ENCODE data around the gene LAP3.

DNA sequence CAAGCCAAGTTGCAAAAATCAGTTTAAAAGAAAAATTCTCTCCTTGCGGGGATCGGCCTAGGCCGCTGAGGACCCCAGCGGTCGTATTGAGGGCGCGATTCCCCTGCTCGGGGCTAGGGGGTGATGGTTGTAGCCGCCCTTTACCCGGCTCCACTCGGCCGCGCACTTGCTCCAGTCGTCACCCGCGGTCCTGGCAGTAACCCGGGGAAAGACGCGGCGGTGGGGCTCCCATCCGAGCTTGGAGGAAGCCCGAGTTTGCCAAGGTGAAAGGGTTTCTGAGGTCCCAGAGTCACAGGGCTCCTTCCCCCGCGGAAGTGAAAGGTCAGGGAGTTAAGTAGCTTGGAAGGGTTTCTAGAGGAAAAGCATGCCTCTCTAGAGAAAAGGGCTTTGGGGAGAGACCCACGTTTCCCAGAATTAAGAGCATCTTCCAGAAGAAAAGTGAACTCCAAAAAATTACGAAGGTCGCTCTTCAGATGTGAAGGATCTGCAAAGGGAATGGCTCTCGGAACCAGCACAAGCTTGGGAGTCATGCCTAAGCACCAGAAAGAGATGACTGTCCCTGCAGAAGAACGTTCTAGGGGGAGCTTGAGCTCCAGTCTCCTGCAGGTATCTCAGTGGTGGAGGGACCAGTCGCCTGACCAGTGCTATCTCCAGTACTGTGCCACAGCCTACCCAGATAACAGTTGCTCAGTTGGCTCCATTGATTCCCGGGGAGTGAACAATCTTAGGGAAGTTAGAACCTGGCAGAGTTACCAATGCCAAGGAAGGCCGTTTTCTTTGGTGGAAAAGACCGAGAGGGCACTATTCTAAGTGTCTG is 875 bp downstream of the LAP3 start:
- TF ChIP-seq, protein P1, sequence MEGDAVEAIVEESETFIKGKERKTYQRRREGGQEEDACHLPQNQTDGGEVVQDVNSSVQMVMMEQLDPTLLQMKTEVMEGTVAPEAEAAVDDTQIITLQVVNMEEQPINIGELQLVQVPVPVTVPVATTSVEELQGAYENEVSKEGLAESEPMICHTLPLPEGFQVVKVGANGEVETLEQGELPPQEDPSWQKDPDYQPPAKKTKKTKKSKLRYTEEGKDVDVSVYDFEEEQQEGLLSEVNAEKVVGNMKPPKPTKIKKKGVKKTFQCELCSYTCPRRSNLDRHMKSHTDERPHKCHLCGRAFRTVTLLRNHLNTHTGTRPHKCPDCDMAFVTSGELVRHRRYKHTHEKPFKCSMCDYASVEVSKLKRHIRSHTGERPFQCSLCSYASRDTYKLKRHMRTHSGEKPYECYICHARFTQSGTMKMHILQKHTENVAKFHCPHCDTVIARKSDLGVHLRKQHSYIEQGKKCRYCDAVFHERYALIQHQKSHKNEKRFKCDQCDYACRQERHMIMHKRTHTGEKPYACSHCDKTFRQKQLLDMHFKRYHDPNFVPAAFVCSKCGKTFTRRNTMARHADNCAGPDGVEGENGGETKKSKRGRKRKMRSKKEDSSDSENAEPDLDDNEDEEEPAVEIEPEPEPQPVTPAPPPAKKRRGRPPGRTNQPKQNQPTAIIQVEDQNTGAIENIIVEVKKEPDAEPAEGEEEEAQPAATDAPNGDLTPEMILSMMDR (IDR thresholded peaks at IDR 0.05; ENCODE audit: borderline replicate concordance, extremely low read depth, low read length, poor library complexity, severe bottlenecking): no peak
- TF ChIP-seq EZH2 (IDR thresholded peaks at IDR 0.05; ENCODE audit: borderline replicate concordance, low read depth, low read length, severe bottlenecking): no peak

Data from DND-41 (cell line).